OCI-LY3 (cell line): ENCODE measurements around the gene LRRC15.

ENCODE experiments used
- H2AFZ ChIP-seq: fragments of 200-600, 300-600 bp; shearing (Covaris generic); 2 replicates; pipeline ENCODE4 v1.6.0; 2014; ENCODE audit warnings: antibody characterized with exemption, low read depth, low read length
- H3K27ac ChIP-seq: fragments of 200-600, 300-600 bp; sonication (generic); 2 replicates; pipeline ENCODE4 v1.5.1; 2014; ENCODE audit warnings: mild to moderate bottlenecking, low read length, moderate library complexity, mixed read lengths
- H3K27me3 ChIP-seq: fragments of 200-600, 300-600 bp; sonication (generic); 2 replicates; pipeline ENCODE4 v1.6.1; 2014; ENCODE audit warnings: low read depth, low read length, mixed read lengths
- H3K36me3 ChIP-seq: fragments of 200-600, 300-600 bp; sonication (generic); replicated peaks from 2 replicates; pipeline ENCODE3; 2014; ENCODE audit warnings: low read depth, low read length, mixed read lengths
- H3K4me1 ChIP-seq: fragments of 300-600, 200-600 bp; sonication (generic); 2 replicates; pipeline ENCODE4 v1.6.1; 2014; ENCODE audit warnings: low read length, mixed read lengths
- H3K4me2 ChIP-seq: fragments of 200-600, 300-600 bp; sonication (generic); 2 replicates; pipeline ENCODE4 v1.6.1; 2014; ENCODE audit warnings: low read length, mixed read lengths
- H3K4me3 ChIP-seq: fragments of 300-600, 200-600 bp; sonication (generic); 2 replicates; pipeline ENCODE4 v1.5.1; 2014; ENCODE audit warnings: antibody characterized with exemption, mild to moderate bottlenecking, low read length, moderate library complexity
- H3K79me2 ChIP-seq: fragments of 300-600, 200-600 bp; shearing (Covaris generic); 2 replicates; pipeline ENCODE4 v1.6.1; 2014; ENCODE audit warnings: mild to moderate bottlenecking, low read length, mixed read lengths
- H3K9ac ChIP-seq: fragments of 300-600, 200-600 bp; shearing (Covaris generic); 2 replicates; pipeline ENCODE4 v1.6.0; 2014; ENCODE audit warnings: mild to moderate bottlenecking, low read length, moderate library complexity
- H3K9me3 ChIP-seq: fragments of 200-600, 300-600 bp; shearing (Covaris generic); 2 replicates; pipeline ENCODE4 v1.6.1; 2014; ENCODE audit warnings: low read length, mixed read lengths; ENCODE audit not compliant: insufficient read depth
- H4K20me1 ChIP-seq: fragments of 200-600, 300-600 bp; sonication (generic); 2 replicates; pipeline ENCODE4 v1.6.1; 2016; ENCODE audit warnings: low read length, mixed read lengths; ENCODE audit not compliant: insufficient read depth
- EZH2phosphoT487 ChIP-seq: fragments of 200-600 bp; shearing (Covaris generic); IDR thresholded peaks from 2 replicates; pipeline ENCODE4 v1.6.1; 2018; ENCODE audit warnings: antibody characterized with exemption, mixed run types, low read depth
- TF ChIP-seq, protein P1 (sequence below): fragments of 200-600, 300-600 bp; sonication (generic); IDR thresholded peaks from 2 replicates; pipeline ENCODE4 v1.5.1; 2014; ENCODE audit warnings: antibody characterized with exemption, low read length, low read depth

Gene LRRC15

DNA sequence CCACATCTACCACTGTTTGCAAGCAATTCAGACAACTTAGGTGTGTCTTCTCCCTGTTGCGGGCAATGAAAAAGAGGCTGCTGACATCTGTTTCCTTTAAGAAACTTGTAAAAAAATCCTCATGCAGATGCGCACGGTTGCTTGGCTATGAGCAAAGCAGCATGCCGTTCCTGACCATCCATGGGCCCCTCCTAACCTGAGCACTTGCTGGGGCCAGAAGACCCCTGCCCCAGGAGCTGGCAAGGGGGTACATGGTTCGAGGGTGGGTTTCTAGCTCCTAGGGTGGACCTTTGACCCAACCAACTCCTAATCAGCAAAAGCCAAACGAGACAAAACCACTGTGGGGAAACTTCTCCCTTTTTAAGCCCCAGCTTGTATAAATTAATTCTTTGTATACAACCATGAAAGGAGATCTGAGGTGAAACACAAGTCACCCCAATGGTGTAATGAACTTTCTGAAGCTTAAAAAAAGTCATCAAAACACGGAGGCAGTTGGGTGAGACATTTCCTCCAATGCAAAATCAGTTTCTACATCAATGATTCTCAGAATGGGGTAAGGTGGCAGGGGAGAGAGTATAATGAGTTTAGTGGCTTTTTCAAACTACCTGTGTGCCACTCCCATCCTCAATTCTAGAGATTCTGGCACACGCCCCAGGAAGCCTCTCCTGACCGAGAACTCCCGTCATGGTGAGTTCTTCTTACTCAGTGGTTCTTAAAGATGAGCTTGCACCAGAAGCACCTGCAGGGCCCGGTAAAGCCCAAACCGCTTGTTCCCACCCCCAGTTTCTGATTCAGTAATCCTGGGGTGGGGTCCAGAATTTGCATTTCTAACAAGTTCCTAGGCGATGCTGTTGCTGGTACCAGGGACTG lies 62.5 kb downstream of the LRRC15 start:
- peaks cover 57% of the 10 kb centered on the region for H3K27me3 ChIP-seq
- TF ChIP-seq EZH2phosphoT487, result peak; percentile 69
- TF ChIP-seq, protein P1, sequence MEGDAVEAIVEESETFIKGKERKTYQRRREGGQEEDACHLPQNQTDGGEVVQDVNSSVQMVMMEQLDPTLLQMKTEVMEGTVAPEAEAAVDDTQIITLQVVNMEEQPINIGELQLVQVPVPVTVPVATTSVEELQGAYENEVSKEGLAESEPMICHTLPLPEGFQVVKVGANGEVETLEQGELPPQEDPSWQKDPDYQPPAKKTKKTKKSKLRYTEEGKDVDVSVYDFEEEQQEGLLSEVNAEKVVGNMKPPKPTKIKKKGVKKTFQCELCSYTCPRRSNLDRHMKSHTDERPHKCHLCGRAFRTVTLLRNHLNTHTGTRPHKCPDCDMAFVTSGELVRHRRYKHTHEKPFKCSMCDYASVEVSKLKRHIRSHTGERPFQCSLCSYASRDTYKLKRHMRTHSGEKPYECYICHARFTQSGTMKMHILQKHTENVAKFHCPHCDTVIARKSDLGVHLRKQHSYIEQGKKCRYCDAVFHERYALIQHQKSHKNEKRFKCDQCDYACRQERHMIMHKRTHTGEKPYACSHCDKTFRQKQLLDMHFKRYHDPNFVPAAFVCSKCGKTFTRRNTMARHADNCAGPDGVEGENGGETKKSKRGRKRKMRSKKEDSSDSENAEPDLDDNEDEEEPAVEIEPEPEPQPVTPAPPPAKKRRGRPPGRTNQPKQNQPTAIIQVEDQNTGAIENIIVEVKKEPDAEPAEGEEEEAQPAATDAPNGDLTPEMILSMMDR, result no peak
- peak overlapping the region; percentile 87 for H3K4me2 ChIP-seq
- H3K4me3 ChIP-seq, result peak overlapping the region; percentile 60
- no peak overlapping the region for H2AFZ ChIP-seq
- no peaks in the 10 kb centered on the region for H3K79me2 ChIP-seq
- H3K9ac ChIP-seq, result peak overlapping the region; percentile 50; the same call in 1 of the 2 replicates
- H3K27ac ChIP-seq, result peak overlapping the region; percentile 93
- no peaks in the 10 kb centered on the region for H3K36me3 ChIP-seq
- no peaks in the 10 kb centered on the region for H3K9me3 ChIP-seq
- H4K20me1 ChIP-seq, result no peaks in the 10 kb centered on the region
- H3K4me1 ChIP-seq, result peaks cover 55% of the 10 kb centered on the region

DNA sequence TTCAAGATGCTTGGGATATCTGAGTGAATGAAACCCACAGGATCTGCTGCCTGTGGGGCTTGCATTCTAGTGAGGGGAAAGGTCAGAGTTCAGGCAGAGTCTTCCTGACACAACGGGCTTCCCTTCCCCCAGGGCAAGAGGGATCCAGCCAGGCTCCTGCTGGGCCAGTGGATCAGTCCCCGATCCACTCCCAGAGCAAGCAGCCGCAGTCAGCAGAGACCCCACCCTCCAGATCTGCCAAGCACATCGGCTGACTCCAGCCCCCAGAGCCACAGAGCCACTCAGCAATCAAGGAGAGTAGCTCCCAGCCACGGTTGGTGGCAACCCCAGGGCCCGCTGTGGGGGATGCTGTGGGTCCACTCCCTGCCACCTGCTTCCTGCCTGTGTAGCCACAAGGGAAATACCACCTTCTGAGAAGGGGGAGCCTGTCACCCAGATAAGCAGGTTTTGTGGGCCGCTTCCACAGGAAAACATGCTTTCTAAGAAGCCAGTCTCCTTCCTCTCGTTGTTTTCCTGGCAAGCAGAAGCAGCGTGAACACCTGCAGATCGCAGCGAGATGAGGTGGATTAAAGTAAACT lies 63.3 kb downstream of the LRRC15 start:
- Histone ChIP-seq H3K36me3 (no peaks in the 10 kb centered on the region), H3K27ac (peak overlapping the region; percentile 93), H3K79me2 (no peaks in the 10 kb centered on the region), H3K4me1 (peaks cover 55% of the 10 kb centered on the region), H3K4me3 (peak overlapping the region; percentile 60), H3K9ac (peak overlapping the region; percentile 50), H3K9me3 (no peaks in the 10 kb centered on the region), H2AFZ (no peak overlapping the region), H3K27me3 (peaks cover 56% of the 10 kb centered on the region), H4K20me1 (no peaks in the 10 kb centered on the region), H3K4me2 (peak overlapping the region; percentile 87)
- TF ChIP-seq EZH2phosphoT487, result no peak
- TF ChIP-seq, protein P1, result no peak

GRCh38 chr3:194305356-194306108 lies 64.0 kb downstream of the LRRC15 start:
- Histone ChIP-seq H3K27ac (peak overlapping the region; percentile 93), H3K4me3 (peak overlapping the region; percentile 60), H3K9me3 (no peaks in the 10 kb centered on the region), H3K4me2 (peak overlapping the region; percentile 87), H3K36me3 (no peaks in the 10 kb centered on the region), H3K79me2 (no peaks in the 10 kb centered on the region), H2AFZ (no peak overlapping the region), H3K27me3 (peaks cover 56% of the 10 kb centered on the region), H3K4me1 (peaks cover 55% of the 10 kb centered on the region), H4K20me1 (no peaks in the 10 kb centered on the region), H3K9ac (peak overlapping the region; percentile 50)
- no peak for TF ChIP-seq EZH2phosphoT487
- TF ChIP-seq, protein P1, result no peak
